CD4-positive, alpha-beta T cell (primary cell): ENCODE results near the gene GCN1. TPM values are rescaled to one million over a fixed set of nuclear protein-coding genes. Genes with fewer than 3 reads are reported as not detected.
A peak's percentile ranks its signal among the peaks of the same experiment; 100 is the strongest.
"Not testable (repeated sequence)": the region's sequence is repeated elsewhere in the genome, so short reads cannot be mapped to it uniquely, and the experiment has no call there.

Experiments
- ATAC-seq: fragments of 200-7000 bp; cut with Tn5 transposase; one replicate; pipeline ENCODE4 v1.10.0; 2022; ENCODE audit warnings: mild to moderate bottlenecking; ENCODE audit not compliant: poor library complexity
- CTCF ChIA-PET: fragments of 350-600 bp; sonication (Branson Sonifier 250); formaldehyde crosslinking; loops from one replicate; lab custom pipeline; 2021; ENCODE audit warnings: antibody characterized with exemption, inconsistent platforms; lab: Charles Lee
- POLR2A ChIA-PET: fragments of 350-600 bp; sonication (Branson Sonifier 250); formaldehyde crosslinking; loops from one replicate; lab custom pipeline; 2021; ENCODE audit warnings: antibody characterized with exemption, inconsistent platforms; lab: Charles Lee
- DNase-seq, 14 experiments: peaks; one replicate each; pipeline ENCODE4 v3.0.0-alpha.2; 2013 to 2020; ENCODE audit warnings: mixed read lengths in 2 of 14
- H3K27ac ChIP-seq, 2 donors: one replicate each; pipeline versions ENCODE4 v1.5.1 to v1.7.0; 2013; ENCODE audit warnings: low read length in 2 of 2, low read depth in 1 of 2, mild to moderate bottlenecking in 1 of 2
- H3K27me3 ChIP-seq, 2 experiments: 1 replicate in 1 of 2; 2 replicates in 1 of 2; pipeline versions ENCODE4 v1.6.1 to v1.7.0; 2013; ENCODE audit warnings: low read length in 2 of 2, control low read depth in 1 of 2, mild to moderate bottlenecking in 1 of 2, moderate library complexity in 1 of 2; ENCODE audit not compliant: insufficient read depth in 2 of 2, control insufficient read depth in 1 of 2
- H3K36me3 ChIP-seq: one replicate; pipeline ENCODE4 v1.6.1; 2013; ENCODE audit warnings: low read length, control low read depth; ENCODE audit not compliant: insufficient read depth
- H3K4me1 ChIP-seq: one replicate; pipeline ENCODE4 v1.6.1; 2013; ENCODE audit warnings: low read length, control low read depth; ENCODE audit not compliant: insufficient read depth
- H3K4me3 ChIP-seq: one replicate; pipeline ENCODE4 v1.5.1; 2013; ENCODE audit warnings: mild to moderate bottlenecking, low read length, moderate library complexity
- H3K9me3 ChIP-seq, 2 experiments: 1 replicate in 1 of 2; 2 replicates in 1 of 2; pipeline versions ENCODE4 v1.6.1 to v1.7.0; 2013; ENCODE audit warnings: low read length in 2 of 2, mild to moderate bottlenecking in 2 of 2, control low read depth in 1 of 2, moderate library complexity in 1 of 2; ENCODE audit not compliant: control insufficient read depth in 1 of 2, insufficient read depth in 1 of 2
- H3K27ac Mint-ChIP-seq: one replicate; pipeline ENCODE4 v1.8.0; 2020; ENCODE audit warnings: mixed read lengths
- H3K27me3 Mint-ChIP-seq: one replicate; pipeline ENCODE4 v1.8.0; 2021; ENCODE audit warnings: mixed read lengths
- H3K36me3 Mint-ChIP-seq: one replicate; pipeline ENCODE4 v1.8.0; 2021; ENCODE audit warnings: low read depth, mixed read lengths
- H3K4me1 Mint-ChIP-seq: one replicate; pipeline ENCODE4 v1.8.0; 2021; ENCODE audit warnings: low read depth, mixed read lengths
- H3K4me3 Mint-ChIP-seq: one replicate; pipeline ENCODE4 v1.8.0; 2020; ENCODE audit warnings: mild to moderate bottlenecking, mixed read lengths
- H3K9me3 Mint-ChIP-seq: one replicate; pipeline ENCODE4 v1.8.0; 2020; ENCODE audit warnings: mixed read lengths
- CTCF ChIP-seq: fragments of 200-600 bp; IDR thresholded peaks from one replicate; pipeline ENCODE4 v1.8.0; 2022; ENCODE audit warnings: antibody characterized with exemption, mild to moderate bottlenecking
- intact Hi-C, 2 experiments: fragments of 100-400 bp; cut with DNase I in 1 of 2; cut with micrococcal nuclease in 1 of 2; formaldehyde crosslinking; loops; one replicate each; pipeline versions ENCODE4 v1.15.1 to v1.9.0; 2023 to 2025; cut with DNase I, micrococcal nuclease
- total RNA-seq, 174 experiments: library from RNA in 2 of 174; stranded (reverse) in 2 of 174; gene quantifications; one replicate each; pipeline ENCODE4 v1.2.3 and lab custom pipeline; 2021 to 2026

GCN1 gene
- total RNA-seq, 2 experiments from 2014 or later = 121 to 128 TPM

DNA sequence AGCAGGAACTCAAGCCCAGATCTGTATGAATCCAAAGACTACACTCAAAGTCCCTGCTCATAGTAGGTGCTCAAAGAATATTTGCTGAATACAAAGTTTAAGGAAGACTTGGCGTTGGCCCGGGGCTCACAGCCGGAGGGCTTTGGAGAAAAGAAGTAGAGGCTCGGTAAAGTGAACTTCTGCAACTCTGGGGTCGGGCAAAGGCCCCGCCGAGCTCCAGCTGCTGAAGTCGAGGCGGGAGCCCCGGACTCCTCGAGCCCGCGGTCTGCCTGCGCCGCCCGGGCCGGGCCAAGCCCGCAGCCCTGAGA lies 335 bp downstream of the GCN1 start:
- H3K4me3 ChIP-seq = peak overlapping the region; percentile 64
- Mint-ChIP-seq H3K9me3 (no peaks in the 10 kb centered on the region), H3K36me3 (peaks cover 69% of the 10 kb centered on the region), H3K4me3 (peak overlapping the region; percentile 95), H3K27ac (peak overlapping the region; percentile 84), H3K4me1 (peaks cover 39% of the 10 kb centered on the region), H3K27me3 (no peaks in the 10 kb centered on the region)
- CTCF ChIA-PET = no interaction called here
- H3K27me3 ChIP-seq = no peaks in the 10 kb centered on the region
- POLR2A ChIA-PET = interaction anchor here (0.9 to 1.5 kb wide), 2 partner anchors 25 to 97 kb away, joined by 3 to 7 read pairs; partner anchors contain the start of gene RNU4-2
- H3K9me3 ChIP-seq = no peaks in the 10 kb centered on the region
- no peak for DNase-seq
- H3K4me1 ChIP-seq = peaks cover 43% of the 10 kb centered on the region
- no peak for ATAC-seq
- peaks cover 55% of the 10 kb centered on the region for H3K36me3 ChIP-seq
- no peak for TF ChIP-seq CTCF
- H3K27ac ChIP-seq = peak overlapping the region; percentile 35 to 75
- intact Hi-C loops = loop anchor here in 1 of 2 experiments (5.0 to 10.0 kb wide), 4 partner anchors 77 to 491 kb away; partner anchors contain the start of genes BICDL1, MLEC, RAB35 and SRSF9

- intact Hi-C loops = loop anchor here in 1 of 2 experiments (5.0 to 10.0 kb wide), 4 partner anchors 76 to 492 kb away; partner anchors contain the start of genes BICDL1, MLEC, RAB35 and SRSF9
- CTCF ChIA-PET, ATAC-seq, DNase-seq, H3K9me3 Mint-ChIP-seq, H3K9me3 ChIP-seq, H3K27me3 ChIP-seq, H3K27ac ChIP-seq, H3K27me3 Mint-ChIP-seq, H3K4me3 ChIP-seq: not testable (repeated sequence)
- peaks cover 31% of the 10 kb centered on the region for H3K4me1 Mint-ChIP-seq
- H3K36me3 Mint-ChIP-seq = peaks cover 69% of the 10 kb centered on the region
- H3K27ac Mint-ChIP-seq = peak overlapping the region; percentile 84
- POLR2A ChIA-PET = interaction anchor here (0.9 to 2.0 kb wide), 3 partner anchors 8 to 98 kb away, joined by 3 to 10 read pairs (median 7); partner anchors contain the start of genes RNU4-2 and RPLP0
- H3K4me1 ChIP-seq = peaks cover 34% of the 10 kb centered on the region
- peak overlapping the region; percentile 95 for H3K4me3 Mint-ChIP-seq
- peaks cover 54% of the 10 kb centered on the region for H3K36me3 ChIP-seq
These were observed 1.2 kb downstream of the GCN1 start for GRCh38 chr12:120193286-120193685.

GRCh38 chr12:120190985-120191480 lies 3.5 kb downstream of the GCN1 start:
- no peaks in the 10 kb centered on the region for H3K27me3 Mint-ChIP-seq
- peaks cover 70% of the 10 kb centered on the region for H3K36me3 Mint-ChIP-seq
- H3K27ac Mint-ChIP-seq = no peak overlapping the region
- H3K36me3 ChIP-seq = peaks cover 52% of the 10 kb centered on the region
- intact Hi-C loops = loop anchor here in 1 of 2 experiments (5.0 to 10.0 kb wide), 4 partner anchors 74 to 494 kb away; partner anchors contain the start of genes BICDL1, MLEC, RAB35 and SRSF9
- no peak for ATAC-seq
- H3K9me3 ChIP-seq = no peaks in the 10 kb centered on the region
- CTCF ChIA-PET = no interaction called here
- peak overlapping the region; percentile 80 for H3K4me3 Mint-ChIP-seq
- TF ChIP-seq CTCF = no peak
- no peak overlapping the region for H3K27ac ChIP-seq
- no peaks in the 10 kb centered on the region for H3K9me3 Mint-ChIP-seq
- H3K4me3 ChIP-seq = no peak overlapping the region
- H3K27me3 ChIP-seq = no peaks in the 10 kb centered on the region
- H3K4me1 Mint-ChIP-seq = peaks cover 30% of the 10 kb centered on the region
- DNase-seq = no peak
- POLR2A ChIA-PET = interaction anchor here (1.4 to 2.0 kb wide), 2 partner anchors 10 to 101 kb away, joined by 3 to 10 read pairs; partner anchors contain the start of genes RNU4-2 and RPLP0
- H3K4me1 ChIP-seq = peaks cover 28% of the 10 kb centered on the region
